GM18858 (cell line): ENCODE data around the gene MINPP1.
"Not testable (repeated sequence)": the region's sequence is repeated elsewhere in the genome, so short reads cannot be mapped to it uniquely, and the experiment has no call there.

Experiments used
- ATAC-seq: cut with Tn5 transposase; IDR thresholded peaks from one replicate; pipeline ENCODE4 v1.9.1; 2021; ENCODE audit not compliant: unreplicated experiment

Gene MINPP1, protein sequence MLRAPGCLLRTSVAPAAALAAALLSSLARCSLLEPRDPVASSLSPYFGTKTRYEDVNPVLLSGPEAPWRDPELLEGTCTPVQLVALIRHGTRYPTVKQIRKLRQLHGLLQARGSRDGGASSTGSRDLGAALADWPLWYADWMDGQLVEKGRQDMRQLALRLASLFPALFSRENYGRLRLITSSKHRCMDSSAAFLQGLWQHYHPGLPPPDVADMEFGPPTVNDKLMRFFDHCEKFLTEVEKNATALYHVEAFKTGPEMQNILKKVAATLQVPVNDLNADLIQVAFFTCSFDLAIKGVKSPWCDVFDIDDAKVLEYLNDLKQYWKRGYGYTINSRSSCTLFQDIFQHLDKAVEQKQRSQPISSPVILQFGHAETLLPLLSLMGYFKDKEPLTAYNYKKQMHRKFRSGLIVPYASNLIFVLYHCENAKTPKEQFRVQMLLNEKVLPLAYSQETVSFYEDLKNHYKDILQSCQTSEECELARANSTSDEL

DNA sequence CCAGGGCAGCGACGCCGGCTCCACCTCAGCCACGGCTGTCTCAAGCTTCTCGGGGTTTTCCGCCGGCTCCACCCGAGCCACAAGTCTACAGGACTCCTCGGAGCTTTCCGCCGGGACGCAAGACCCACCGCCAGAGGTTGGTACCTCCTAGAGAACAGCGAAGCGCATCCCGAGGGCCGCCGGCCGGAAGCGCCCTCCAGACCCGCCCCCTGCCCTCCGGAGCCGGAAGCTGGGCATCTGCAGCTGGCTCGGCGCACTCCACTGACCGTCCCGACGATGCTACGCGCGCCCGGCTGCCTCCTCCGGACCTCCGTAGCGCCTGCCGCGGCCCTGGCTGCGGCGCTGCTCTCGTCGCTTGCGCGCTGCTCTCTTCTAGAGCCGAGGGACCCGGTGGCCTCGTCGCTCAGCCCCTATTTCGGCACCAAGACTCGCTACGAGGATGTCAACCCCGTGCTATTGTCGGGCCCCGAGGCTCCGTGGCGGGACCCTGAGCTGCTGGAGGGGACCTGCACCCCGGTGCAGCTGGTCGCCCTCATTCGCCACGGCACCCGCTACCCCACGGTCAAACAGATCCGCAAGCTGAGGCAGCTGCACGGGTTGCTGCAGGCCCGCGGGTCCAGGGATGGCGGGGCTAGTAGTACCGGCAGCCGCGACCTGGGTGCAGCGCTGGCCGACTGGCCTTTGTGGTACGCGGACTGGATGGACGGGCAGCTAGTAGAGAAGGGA, at the start of gene MINPP1:
MINPP1 (plus strand) TSS at position 254 of the 726 bp plus-strand sequence; CDS start at position 277, 23 bp downstream.
- peak; percentile 76 for ATAC-seq

DNA sequence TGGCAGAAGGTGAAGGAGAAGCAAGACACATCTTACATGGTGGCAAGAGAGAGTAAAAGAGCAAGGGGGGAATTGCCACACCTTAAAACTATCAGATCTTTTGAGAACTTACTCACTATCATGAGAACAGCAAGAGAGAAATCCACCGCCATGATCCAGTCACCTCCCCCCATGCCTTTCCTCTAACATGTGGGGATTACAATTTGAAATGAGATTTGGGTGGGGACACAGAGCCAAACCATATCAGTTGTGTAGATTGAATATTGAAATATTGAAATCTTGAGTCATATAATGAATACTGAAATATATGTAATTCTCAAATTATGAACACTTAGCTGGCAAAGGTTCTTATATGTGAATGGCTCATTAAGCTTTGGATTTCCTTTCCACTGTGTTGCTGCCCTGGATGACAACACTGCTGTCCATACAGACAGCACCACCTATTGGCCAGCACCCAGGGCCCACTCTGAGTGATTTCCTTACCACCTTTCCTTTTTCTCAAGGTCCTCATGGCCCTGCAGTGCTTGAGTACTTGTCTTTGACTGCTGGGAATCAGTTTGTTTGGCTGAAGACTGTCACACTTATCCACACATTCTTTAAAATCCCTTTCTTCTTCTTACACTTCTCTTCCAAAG, 48.0 kb upstream of the MINPP1 start:
- ATAC-seq: not testable (repeated sequence)

DNA sequence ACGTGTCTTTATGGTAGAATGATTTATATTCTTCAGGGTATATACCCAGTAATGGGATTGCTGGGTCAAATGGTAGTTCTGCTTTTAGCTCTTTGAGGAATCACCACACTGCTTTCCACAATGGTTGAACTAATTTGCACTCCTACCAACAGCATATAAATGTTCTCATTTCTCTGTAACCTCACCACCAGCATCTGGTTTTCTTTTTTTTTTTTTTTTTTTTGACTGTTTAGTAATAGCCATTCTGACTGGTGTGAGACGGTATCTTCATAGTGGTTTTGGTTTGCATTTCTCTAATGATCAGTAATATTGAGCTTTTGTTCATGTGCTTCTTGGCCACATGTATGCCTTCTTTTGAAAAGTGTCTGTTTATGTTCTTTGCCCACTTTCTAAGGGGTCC, 42.9 kb upstream of the MINPP1 start:
- not testable (repeated sequence) for ATAC-seq

DNA sequence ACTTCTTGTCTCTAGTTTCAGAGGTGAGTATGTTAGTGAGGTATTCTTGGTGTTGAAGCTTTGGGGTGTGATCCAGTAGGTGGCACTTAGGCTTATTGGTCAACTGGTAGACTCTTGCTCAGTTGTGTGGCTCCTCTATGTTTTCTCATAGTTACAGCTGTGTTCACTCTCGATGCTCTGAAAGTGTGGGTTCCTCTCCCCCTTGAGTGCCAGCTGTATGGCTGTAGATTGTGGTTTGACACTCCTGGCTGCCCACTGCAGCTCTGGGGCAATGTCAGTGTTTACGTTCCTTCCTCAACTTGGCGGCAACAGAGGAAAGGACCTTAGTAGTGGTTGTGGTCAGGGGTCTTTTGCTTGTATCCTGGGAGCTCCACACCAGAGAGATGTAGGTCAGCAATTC, 37.8 kb upstream of the MINPP1 start:
- ATAC-seq: not testable (repeated sequence)

DNA sequence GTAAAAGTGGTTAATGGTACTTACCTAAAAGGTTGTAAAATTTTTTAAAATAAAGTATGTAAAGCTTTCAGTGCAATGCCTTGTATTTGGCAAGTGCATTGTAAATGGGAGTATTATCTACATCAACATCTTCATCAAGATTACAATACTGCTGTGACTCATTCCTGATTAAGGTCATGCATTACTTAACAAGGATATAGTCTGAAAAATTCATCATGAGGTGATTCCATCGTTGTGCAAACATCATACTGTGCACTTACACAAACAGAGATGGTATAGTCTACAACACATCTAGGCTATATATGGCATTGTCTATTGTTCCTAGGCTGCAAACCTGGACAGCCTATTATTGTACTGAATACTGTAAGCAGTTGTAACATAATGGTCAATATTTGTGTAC, 16.0 kb upstream of the MINPP1 start:
- ATAC-seq: not testable (repeated sequence)

DNA sequence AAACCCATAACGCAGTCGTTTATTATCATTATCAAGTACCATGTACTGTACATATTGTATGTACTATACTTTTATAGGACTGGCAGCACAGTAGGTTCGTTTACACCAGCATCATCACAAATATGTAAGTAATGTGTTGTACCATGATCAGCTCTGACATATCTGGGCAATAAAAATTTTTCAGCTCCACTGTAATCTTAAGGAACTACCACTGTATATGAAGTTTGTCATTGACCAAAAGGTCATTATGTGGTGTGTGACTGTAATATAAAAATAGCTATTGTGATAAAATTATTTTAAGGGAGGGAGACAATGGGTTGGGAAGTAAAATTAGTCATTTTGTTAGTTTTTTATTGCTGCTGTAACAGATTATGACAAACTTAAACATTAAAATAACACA, 14.4 kb upstream of the MINPP1 start:
- ATAC-seq: not testable (repeated sequence)

DNA sequence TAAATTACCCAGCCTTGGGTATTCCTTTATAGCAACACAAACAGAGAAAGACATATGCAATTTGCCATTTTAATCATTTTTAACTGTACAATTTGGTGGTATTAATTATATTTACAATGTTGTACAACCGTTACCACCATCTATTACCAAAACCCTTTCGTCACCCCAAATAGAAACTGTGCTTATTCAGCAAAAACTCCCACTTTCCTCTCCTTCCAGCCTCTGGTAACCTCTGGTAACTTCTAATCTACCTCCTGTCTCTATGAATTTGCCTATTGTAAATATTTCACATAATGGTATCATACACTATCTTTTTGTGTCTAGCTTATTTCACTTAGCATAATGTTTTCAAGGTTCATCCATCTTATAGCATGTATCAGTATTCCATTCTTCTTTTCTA, 12.2 kb upstream of the MINPP1 start:
- not testable (repeated sequence) for ATAC-seq

DNA sequence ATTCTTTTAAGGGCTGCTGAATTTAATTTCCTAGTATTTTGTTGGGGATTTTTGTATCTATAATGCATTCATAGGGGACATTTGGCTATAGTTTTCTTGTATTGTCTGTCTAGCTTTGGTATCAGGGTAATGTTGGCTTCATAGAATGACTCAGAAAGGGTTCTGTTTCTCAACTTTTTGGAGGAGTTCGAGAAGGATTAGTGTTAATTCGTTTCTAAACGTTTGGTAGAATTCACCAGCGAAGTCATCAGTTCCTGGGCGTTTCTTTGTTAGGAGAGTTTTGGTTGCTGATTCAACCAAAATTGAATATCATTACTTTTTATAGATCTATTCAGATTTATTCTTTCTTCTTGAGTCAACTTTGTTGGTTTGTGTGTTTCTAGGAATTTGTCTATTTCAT, 9.2 kb upstream of the MINPP1 start:
- ATAC-seq: not testable (repeated sequence)

DNA sequence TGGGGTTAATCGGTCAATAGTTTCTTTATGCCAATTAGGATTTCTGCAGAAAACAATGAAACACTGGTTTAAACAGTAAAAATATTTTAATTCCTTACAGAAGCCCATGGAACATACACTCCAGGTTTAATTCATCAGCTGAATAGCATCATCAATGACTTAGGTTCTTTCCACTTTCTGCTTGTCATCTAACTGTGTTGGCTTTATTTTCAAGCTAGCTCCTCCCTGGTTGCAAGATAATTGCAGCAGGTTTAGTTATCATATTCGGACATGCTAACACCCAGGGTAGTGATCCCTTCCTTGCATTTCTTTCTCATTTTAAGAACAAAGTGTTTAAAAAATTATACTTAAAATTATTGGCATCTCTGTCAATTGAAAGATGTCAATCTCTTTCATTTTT, 7.3 kb upstream of the MINPP1 start:
- not testable (repeated sequence) for ATAC-seq

DNA sequence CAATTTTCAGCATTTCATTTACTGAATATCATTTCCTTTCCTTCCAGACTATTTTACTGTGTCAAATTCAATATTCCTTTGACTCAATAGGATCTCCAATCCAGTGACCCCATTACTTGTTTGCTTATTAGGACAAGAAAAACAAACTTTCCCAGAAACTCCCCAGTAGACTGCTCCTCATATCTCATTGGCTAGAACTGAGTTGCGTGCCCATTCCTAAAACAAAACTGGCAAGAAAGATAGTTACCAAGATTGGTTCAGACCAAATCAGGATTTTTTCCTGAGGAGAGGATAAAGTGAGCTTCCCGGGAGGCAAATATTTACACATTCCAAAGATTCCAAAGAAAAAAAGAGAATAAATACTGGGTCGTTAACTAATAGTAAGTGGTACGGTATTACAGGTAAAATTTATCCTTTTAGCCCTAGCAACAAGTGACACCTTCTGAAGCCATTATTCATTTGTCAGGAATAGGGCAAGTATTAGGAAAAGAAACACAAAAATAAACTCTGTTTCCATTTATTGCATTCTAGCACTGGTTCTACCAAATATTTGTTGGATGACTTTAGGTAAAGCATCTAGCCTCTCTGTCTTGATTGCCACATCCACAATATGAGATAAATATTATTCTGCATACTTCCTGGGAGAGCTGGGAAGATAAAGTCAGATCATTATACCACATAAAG, 6.4 kb upstream of the MINPP1 start:
- not testable (repeated sequence) for ATAC-seq

DNA sequence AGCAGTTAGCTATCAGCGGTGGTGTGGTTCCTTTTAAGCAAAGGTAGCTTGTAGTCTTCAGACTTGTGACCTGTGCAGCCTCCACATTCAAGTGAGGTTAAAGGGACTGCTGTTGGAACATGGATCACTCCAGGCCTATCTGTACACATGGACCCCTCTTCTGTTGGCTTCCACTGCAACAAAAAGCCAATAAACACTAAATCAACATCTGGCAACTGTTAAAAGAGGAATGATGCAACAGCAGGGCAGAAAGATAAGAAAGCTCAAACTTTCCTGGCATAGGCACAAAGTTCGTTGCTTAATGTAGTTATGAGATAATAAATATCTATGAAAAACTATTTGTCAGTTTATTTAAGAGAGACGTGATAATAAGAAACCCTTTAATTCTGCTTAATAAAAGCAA, 4.0 kb upstream of the MINPP1 start:
- no peak for ATAC-seq

DNA sequence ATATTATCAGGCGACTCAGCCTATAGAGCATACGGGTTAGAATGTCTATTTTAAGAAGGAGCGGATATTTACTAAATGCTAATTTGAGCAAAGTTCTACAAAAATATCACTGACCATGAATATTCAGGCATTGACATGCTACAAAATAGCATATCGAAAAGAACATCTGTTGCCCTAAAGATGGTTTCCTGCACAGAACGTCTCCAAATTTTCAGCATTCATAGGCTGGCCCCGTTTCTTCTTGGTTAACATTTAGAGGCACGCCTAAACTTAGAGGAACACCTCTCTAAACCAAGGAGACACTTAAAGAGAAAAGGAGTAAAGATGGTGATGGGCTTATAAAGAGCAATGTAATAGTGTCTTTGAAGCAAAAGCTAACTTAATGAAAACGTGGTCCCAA, 1.3 kb upstream of the MINPP1 start:
- no peak for ATAC-seq

DNA sequence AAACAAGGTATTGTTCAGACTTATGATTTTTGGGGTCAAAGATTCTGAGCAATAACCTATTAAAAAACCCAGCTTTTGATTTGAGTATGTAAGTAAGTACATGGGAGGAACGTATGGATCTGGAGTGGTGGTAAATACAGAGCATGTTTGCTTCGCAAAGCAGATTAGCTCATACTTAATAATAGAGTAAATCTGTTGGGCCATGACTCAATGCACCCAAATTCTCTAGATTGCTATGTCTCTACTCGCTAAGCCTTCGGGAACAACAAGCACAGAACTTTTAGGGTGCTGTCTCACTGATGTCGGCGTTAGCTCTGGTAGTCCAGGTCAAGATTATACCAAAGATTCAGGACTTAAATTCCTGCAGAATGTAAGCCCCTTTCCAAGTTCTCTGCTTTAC, 807 bp upstream of the MINPP1 start:
- ATAC-seq: no peak

DNA sequence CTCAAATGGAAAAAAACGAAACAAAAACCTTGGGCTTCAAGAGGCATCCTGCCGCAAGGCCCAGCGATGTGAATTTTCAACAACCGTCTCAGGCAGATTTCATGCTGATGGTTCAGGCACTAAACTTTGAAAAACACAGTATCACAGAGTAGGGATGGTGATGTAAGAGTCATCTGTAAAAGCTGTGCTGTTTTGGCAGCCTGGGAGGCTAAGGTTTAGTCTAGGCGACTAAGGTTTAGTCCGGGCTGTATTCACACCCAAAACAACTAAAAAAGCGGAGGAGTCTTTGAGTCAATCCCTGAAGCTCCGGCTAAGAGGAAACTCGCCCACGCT, 420 bp upstream of the MINPP1 start:
- ATAC-seq: peak; percentile 13

DNA sequence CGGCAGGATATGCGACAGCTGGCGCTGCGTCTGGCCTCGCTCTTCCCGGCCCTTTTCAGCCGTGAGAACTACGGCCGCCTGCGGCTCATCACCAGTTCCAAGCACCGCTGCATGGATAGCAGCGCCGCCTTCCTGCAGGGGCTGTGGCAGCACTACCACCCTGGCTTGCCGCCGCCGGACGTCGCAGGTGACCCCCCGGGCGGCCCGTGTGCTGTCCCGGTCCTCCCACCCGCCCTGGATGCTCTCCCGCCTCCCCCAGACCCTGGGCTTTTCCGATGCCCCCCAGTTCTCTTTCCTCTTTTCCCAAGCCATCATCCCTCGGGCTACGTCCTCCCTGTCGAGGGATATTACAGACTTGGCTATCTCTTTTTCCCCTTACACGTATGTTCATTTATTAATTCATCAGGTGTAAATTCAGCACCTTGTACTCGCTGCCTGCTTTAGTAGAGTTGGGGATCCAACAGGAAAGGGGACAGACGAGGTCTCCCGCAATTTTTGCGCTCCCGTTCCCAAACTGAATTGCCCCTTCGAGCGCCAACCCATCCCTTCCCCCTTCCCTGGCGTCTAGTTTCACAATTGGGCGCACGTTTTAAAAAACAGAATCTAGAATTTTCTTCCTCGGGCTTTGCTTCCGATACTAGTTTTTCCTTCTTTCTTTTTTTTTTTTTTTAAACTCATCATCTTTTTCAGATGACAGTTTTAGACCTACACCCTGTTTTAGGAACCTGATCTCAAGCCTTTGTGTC, 846 bp downstream of the MINPP1 start:
- peak; percentile 29 for ATAC-seq

DNA sequence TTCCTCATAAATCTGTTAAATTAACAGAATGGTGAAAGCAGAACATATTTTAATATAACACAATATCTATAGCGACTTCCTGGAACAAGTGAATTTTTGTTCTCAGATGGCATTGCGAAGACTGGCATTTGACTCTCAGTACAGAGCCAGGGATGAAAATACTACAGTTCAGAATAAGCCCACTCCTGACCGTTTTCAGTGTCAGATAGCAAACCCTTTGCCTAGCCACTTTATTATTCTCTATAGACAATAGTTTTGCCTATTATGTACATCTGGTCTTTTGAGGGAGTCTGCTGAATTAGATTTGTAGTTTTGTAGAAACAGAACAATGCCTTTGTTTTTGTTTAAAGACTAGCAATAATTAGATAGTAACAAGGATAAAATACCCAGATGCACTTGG, 2.3 kb downstream of the MINPP1 start:
- ATAC-seq: no peak

DNA sequence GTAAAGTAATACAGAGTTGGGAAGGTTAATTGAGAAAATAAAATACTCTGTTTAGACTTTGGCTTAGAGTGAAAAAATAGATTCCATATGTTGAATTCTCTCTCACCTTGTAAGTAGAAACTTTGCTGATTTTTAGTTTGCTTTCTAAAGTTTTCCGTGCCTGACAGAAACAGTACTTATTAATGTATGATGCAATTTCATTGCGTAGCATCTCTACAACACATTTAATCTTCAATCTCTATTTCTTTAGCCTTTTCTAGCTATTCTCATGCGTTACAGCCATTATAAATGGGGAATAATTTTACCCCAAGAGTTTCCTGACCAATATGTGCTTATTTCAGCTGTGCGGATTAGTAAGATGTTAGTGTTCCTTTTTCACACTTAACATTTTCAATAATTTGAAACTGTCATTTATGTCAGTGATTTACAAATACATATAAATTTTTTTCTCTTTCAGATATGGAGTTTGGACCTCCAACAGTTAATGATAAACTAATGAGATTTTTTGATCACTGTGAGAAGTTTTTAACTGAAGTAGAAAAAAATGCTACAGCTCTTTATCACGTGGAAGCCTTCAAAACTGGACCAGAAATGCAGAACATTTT, 3.3 kb downstream of the MINPP1 start:
- ATAC-seq: no peak

DNA sequence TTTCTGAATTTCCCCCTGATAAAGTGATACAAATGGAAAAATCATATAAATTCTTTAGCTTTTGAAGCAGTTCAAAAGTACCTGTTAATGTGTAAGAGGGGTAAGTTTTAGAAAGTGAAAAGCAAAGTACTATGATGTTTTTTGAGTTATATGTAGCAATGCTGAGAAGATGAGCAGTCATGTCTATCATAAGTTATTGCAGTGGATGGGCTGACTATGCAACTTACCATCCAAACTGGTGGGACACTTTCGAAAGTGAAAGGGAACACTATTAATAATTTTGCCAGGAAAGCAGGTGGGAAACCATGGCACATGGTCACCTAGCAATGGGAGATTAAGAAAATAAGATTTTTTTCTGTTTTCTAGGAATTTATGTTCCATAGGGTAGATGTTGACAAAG, 4.1 kb downstream of the MINPP1 start:
- no peak for ATAC-seq

DNA sequence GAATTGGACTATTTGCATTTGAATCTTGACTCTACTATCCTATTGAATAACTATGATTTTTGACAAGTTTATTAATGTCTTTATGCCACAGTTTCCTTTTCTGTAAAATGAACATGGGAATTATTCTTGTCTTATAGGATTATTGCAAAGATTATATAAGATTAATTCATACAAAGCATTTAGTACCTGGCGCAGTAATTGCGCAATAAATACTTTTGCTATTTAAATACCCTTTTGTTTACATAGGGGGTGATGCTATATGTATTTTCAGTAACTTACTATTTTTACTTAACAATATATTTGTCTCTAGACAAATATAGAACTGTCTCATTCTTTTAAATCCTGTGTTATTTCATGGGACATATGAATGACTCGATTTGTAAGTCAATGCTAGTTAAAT, 5.3 kb downstream of the MINPP1 start:
- ATAC-seq: no peak

DNA sequence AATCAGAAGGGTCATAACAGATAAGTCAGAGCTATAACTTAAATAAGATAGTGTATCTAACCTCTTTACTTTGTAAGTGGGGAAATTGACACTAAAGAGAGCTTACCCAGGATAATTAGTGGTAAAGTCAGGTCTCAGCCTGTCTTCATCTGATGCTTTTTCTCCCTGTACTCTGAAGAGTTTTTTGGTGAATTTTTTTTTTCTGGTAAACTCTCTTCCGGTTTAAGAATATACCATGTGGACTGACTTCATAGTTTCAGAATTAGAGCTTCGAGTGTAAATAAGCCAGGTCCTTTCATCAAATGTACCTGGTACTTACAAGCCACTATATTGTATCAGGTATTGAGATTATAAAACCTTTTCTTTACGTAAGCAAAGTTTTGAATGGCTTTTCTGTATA, 6.8 kb downstream of the MINPP1 start:
- ATAC-seq: no peak
